ENCODE results near the gene KIF6.

- TF ChIP-seq CTCF (IDR thresholded peaks at IDR 0.05; ENCODE audit: low read length) (no peak), EZH2 (IDR thresholded peaks at IDR 0.05; ENCODE audit: borderline replicate concordance, low read length) (no peak)
These were observed 115.0 kb downstream of the KIF6 start for GRCh38 chr6:39610221-39610620.

Data from OCI-LY1 (cell line).